OCI-LY7 (cell line): Measurements from ENCODE around the gene ZDHHC17. TPM values are rescaled to one million over a fixed set of nuclear protein-coding genes. Genes with fewer than 3 reads are reported as not detected.

Source experiments
- BruUV-seq: library from RNA; stranded (reverse); fragments of 400-500 nt; replicated peaks from 2 replicates; lab custom pipeline; 2021; lab: Mats Ljungman, UMichigan
- CTCF ChIA-PET: fragments of 300-600 bp; sonication (Branson Sonifier 250); formaldehyde crosslinking; loops from one replicate; lab custom pipeline; 2022; ENCODE audit warnings: antibody characterized with exemption; ENCODE audit not compliant: unreplicated experiment; lab: Charles Lee
- POLR2A ChIA-PET: fragments of 300-600 bp; sonication (Branson Sonifier 250); formaldehyde crosslinking; loops from one replicate; lab custom pipeline; 2022; ENCODE audit warnings: antibody characterized with exemption; lab: Charles Lee
- DNase-seq: peaks from one replicate; pipeline ENCODE4 v3.0.0-alpha.2; 2015; ENCODE audit warnings: low spot score
- H2AFZ ChIP-seq: fragments of 200-600 bp; sonication (generic), shearing (Covaris generic); 2 replicates; pipeline ENCODE4 v1.6.1; 2014; ENCODE audit warnings: mild to moderate bottlenecking, antibody characterized with exemption, low read length, moderate library complexity
- H3K27ac ChIP-seq: fragments of 200-600 bp; sonication (generic); 2 replicates; pipeline ENCODE4 v1.5.1; 2014; ENCODE audit warnings: mixed run types, low read depth, mild to moderate bottlenecking, moderate library complexity, low read length, inconsistent platforms; ENCODE audit not compliant: poor library complexity, severe bottlenecking
- H3K36me3 ChIP-seq: fragments of 200-600 bp; sonication (generic); 2 replicates; pipeline ENCODE4 v1.6.1; 2014; ENCODE audit warnings: mild to moderate bottlenecking, antibody characterized with exemption, low read length, moderate library complexity, mixed read lengths; ENCODE audit not compliant: insufficient read depth
- H3K4me1 ChIP-seq: fragments of 200-600 bp; sonication (generic); 2 replicates; pipeline ENCODE4 v1.5.1; 2014; ENCODE audit warnings: mild to moderate bottlenecking, low read length; ENCODE audit not compliant: insufficient read depth, poor library complexity, severe bottlenecking
- H3K4me2 ChIP-seq: fragments of 200-600 bp; sonication (generic); 2 replicates; pipeline ENCODE4 v1.6.1; 2014; ENCODE audit warnings: mild to moderate bottlenecking, low read length
- H3K4me3 ChIP-seq: fragments of 200-600 bp; sonication (generic); 2 replicates; pipeline ENCODE4 v1.5.1; 2014; ENCODE audit warnings: mild to moderate bottlenecking, low read depth, low read length; ENCODE audit not compliant: poor library complexity, severe bottlenecking
- H3K79me2 ChIP-seq: fragments of 200-600 bp; sonication (generic); 2 replicates; pipeline ENCODE4 v1.6.1; 2016; ENCODE audit warnings: low read depth, mild to moderate bottlenecking, low read length, moderate library complexity, mixed read lengths; ENCODE audit not compliant: insufficient read depth
- H3K9me2 ChIP-seq: fragments of 200-600 bp; sonication (generic); 2 replicates; pipeline ENCODE4 v1.6.1; 2016; ENCODE audit warnings: mild to moderate bottlenecking, low read length, mixed read lengths; ENCODE audit not compliant: insufficient read depth
- H3K9me3 ChIP-seq: fragments of 200-600 bp; sonication (generic); 2 replicates; pipeline ENCODE4 v1.6.1; 2014; ENCODE audit warnings: mild to moderate bottlenecking, mixed run types, low read length, mixed read lengths
- H4K20me1 ChIP-seq: fragments of 200-600 bp; sonication (generic); 2 replicates; pipeline ENCODE4 v1.6.1; 2014; ENCODE audit warnings: mild to moderate bottlenecking, antibody characterized with exemption, low read length, moderate library complexity, mixed read lengths; ENCODE audit not compliant: insufficient read depth
- EZH2phosphoT487 ChIP-seq: fragments of 200-600 bp; sonication (generic); IDR thresholded peaks from 2 replicates; pipeline ENCODE4 v1.6.1; 2018; ENCODE audit warnings: low read depth, borderline replicate concordance, mild to moderate bottlenecking, mixed run types, antibody characterized with exemption, low read length, moderate library complexity, mixed read lengths
- intact Hi-C: fragments of 100-400 bp; cut with micrococcal nuclease; formaldehyde crosslinking; loops from one replicate; pipeline ENCODE4 v1.10.0; 2022; ENCODE audit not compliant: unreplicated experiment
- total RNA-seq, 2 experiments: library from RNA; depleted of rRNA in 1 of 2; stranded (reverse); fragments of >200 nt in 1 of 2; shearing (Covaris generic) in 1 of 2; gene quantifications; 2 replicates each; pipeline ENCODE4 v1.2.3, GENCODE V29; 2014 to 2022
- TF ChIP-seq, protein P1 (sequence below): fragments of 200-600 bp; sonication (generic); conservative IDR thresholded peaks from 2 replicates; pipeline ENCODE4 v1.5.1; 2014; ENCODE audit warnings: mild to moderate bottlenecking, antibody characterized with exemption, low read length, moderate library complexity, mixed read lengths

ZDHHC17 gene
- total RNA-seq, 2 experiments from 2014 or later, result 24.0 to 32.8 TPM

DNA sequence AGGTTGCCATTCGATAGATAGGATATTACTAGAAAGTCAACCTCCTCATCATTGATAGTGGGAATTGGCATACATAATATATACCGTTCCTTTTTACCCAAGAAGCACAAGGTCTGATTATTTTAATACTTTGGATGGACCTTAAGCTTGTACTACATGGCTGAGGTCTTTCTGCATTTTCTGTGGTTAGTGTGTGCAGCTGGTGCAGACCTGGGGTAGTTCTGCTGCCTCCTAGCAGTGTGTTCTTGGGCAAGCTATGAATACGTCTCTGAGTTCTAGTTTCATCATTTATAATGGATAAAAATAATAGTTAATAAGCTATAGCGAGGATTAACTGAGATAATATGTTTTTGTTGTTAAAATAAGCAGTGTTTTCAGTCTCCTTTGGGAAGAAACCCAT lies 2.2 kb downstream of the ZDHHC17 start:
- H3K4me2 ChIP-seq, result peak overlapping the region; percentile 73; the same call in 1 of the 2 replicates
- CTCF ChIA-PET, result interaction anchor here (0.9 kb wide), 1 partner anchor 13 kb away, joined by 3 read pairs; no protein-coding TSS in a partner anchor
- no peak overlapping the region for H3K4me3 ChIP-seq
- intact Hi-C loops, result loop anchor here (10.0 kb wide), 2 partner anchors 421 to 1251 kb away; partner anchors contain the start of genes BBS10 and KRR1
- H3K27ac ChIP-seq, result no peak overlapping the region
- H2AFZ ChIP-seq, result no peak overlapping the region
- POLR2A ChIA-PET, result interaction anchor here (1.0 to 1.5 kb wide), 2 partner anchors 10 to 206 kb away, joined by 3 to 4 read pairs; no protein-coding TSS in a partner anchor
- BruUV-seq, result no TSS peak
- peaks cover 65% of the 10 kb centered on the region for H3K79me2 ChIP-seq
- H3K4me1 ChIP-seq, result peaks cover 17% of the 10 kb centered on the region
- H3K9me2 ChIP-seq, result no peaks in the 10 kb centered on the region
- H4K20me1 ChIP-seq, result peaks cover 3% of the 10 kb centered on the region; the same call in 1 of the 2 replicates
- TF ChIP-seq, protein P1, sequence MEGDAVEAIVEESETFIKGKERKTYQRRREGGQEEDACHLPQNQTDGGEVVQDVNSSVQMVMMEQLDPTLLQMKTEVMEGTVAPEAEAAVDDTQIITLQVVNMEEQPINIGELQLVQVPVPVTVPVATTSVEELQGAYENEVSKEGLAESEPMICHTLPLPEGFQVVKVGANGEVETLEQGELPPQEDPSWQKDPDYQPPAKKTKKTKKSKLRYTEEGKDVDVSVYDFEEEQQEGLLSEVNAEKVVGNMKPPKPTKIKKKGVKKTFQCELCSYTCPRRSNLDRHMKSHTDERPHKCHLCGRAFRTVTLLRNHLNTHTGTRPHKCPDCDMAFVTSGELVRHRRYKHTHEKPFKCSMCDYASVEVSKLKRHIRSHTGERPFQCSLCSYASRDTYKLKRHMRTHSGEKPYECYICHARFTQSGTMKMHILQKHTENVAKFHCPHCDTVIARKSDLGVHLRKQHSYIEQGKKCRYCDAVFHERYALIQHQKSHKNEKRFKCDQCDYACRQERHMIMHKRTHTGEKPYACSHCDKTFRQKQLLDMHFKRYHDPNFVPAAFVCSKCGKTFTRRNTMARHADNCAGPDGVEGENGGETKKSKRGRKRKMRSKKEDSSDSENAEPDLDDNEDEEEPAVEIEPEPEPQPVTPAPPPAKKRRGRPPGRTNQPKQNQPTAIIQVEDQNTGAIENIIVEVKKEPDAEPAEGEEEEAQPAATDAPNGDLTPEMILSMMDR, result no peak
- no peak for TF ChIP-seq EZH2phosphoT487
- H3K9me3 ChIP-seq, result no peaks in the 10 kb centered on the region
- no peaks in the 10 kb centered on the region for H3K36me3 ChIP-seq
- DNase-seq, result no peak

DNA sequence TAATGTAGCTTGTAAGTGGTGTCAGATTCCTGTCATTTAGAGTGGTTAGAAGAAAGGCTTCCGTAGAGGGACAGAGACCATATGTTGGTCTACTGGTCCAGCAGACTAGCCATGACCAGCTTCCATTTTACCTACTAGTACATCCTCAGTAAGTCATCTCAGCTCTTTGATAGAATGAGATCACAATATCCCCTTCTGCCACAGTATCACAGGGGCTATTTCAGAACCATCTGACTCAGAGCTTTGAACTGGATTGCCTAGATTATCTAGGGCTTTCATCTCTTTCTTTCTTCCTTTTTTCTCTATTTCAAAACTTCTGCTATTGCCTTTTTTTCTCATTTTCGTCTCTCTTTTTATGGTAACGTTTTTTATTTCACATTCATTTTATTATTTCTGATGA lies 4.7 kb downstream of the ZDHHC17 start:
- BruUV-seq, result no TSS peak
- Histone ChIP-seq H3K4me2 (no peak overlapping the region), H3K9me3 (no peaks in the 10 kb centered on the region), H3K79me2 (peaks cover 70% of the 10 kb centered on the region), H3K27ac (no peak overlapping the region), H3K4me3 (no peak overlapping the region), H3K4me1 (peaks cover 11% of the 10 kb centered on the region), H4K20me1 (peaks cover 3% of the 10 kb centered on the region; the same call in 1 of the 2 replicates), H3K36me3 (no peaks in the 10 kb centered on the region; the same call in 1 of the 2 replicates), H2AFZ (no peak overlapping the region), H3K9me2 (no peaks in the 10 kb centered on the region)
- ChIA-PET POLR2A (interaction anchor here (0.8 to 1.3 kb wide), 3 partner anchors 13 to 322 kb away, joined by 3 to 6 read pairs (median 3); no protein-coding TSS in a partner anchor), CTCF (no interaction called here)
- TF ChIP-seq, protein P1, result no peak
- no peak for TF ChIP-seq EZH2phosphoT487
- intact Hi-C loops, result loop anchor here (10.0 kb wide), 2 partner anchors 424 to 1254 kb away; partner anchors contain the start of genes BBS10 and KRR1
- DNase-seq, result no peak

DNA sequence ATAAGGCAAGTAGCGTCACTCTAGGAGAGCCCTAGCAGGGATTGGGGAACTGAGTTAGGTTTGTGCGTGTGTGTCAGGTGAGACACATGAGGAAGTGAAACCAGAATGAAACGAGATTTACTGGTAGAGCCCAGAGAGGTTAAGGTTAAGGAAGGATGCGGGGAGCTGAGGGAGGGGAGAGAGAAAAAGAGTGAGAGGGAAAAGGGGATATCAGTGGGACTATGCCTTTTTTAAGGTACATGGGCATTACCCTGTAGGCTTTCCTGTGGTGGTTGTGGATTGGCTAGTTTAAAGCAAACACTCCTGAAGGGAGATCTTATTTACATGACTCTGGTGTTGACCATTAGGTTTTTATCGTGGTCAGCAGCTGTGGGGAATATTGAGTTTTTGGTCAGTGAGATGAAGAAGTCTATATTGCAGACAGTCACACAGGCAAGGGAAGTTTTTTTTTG lies 13.9 kb downstream of the ZDHHC17 start:
- POLR2A ChIA-PET, result interaction anchor here (0.6 to 4.0 kb wide), 5 partner anchors 10 to 112 kb away, joined by 3 to 18 read pairs (median 3); partner anchors contain the start of gene ZDHHC17
- intact Hi-C loops, result no loop called here
- Histone ChIP-seq H3K27ac (peak overlapping the region; percentile 42), H3K4me2 (peak overlapping the region; percentile 56), H2AFZ (no peak overlapping the region), H3K9me3 (peaks cover 5% of the 10 kb centered on the region; the same call in 1 of the 2 replicates), H3K79me2 (peaks cover 84% of the 10 kb centered on the region), H3K9me2 (no peaks in the 10 kb centered on the region), H4K20me1 (peaks cover 7% of the 10 kb centered on the region), H3K4me3 (peak overlapping the region; percentile 12), H3K4me1 (peaks cover 24% of the 10 kb centered on the region), H3K36me3 (peaks cover 5% of the 10 kb centered on the region; the same call in 1 of the 2 replicates)
- TF ChIP-seq, protein P1, result no peak
- no peak for TF ChIP-seq EZH2phosphoT487
- DNase-seq, result peak; percentile 87
- BruUV-seq, result no TSS peak
- CTCF ChIA-PET, result no interaction called here
